WTC11 (cell line): ENCODE results near the gene GPC6.

Source experiments
- CREB1 ChIP-seq: sonication (generic); formaldehyde crosslinking; IDR thresholded peaks from 2 replicates; pipeline ENCODE4 v1.8.0; 2023; ENCODE audit warnings: mild to moderate bottlenecking, missing genetic modification reagents
- JUN ChIP-seq: sonication (generic); formaldehyde crosslinking; IDR thresholded peaks from 2 replicates; pipeline ENCODE4 v1.8.0; 2023; ENCODE audit warnings: mild to moderate bottlenecking, missing genetic modification reagents
- NFATC4 ChIP-seq: fragments of 250-450 bp; sonication (Bioruptor Pico); IDR thresholded peaks from 2 replicates; pipeline ENCODE4 v1.9.0; 2021; ENCODE audit warnings: mild to moderate bottlenecking
- NFYB ChIP-seq: sonication (generic); formaldehyde crosslinking; conservative IDR thresholded peaks from 2 replicates; pipeline ENCODE4 v1.8.0; 2022; ENCODE audit warnings: low read depth, missing genetic modification reagents
- NR2C2 ChIP-seq: sonication (generic); formaldehyde crosslinking; IDR thresholded peaks from 2 replicates; pipeline ENCODE4 v1.8.0; 2022; ENCODE audit warnings: mild to moderate bottlenecking, missing genetic modification reagents
- ZNF138 ChIP-seq: sonication (generic); formaldehyde crosslinking; conservative IDR thresholded peaks from 2 replicates; pipeline ENCODE4 v1.8.1; 2022; ENCODE audit warnings: mild to moderate bottlenecking, moderate library complexity, missing genetic modification reagents
- TF ChIP-seq, protein P1 (sequence below): fragments of 200-600 bp; IDR thresholded peaks from 2 replicates; pipeline ENCODE4 v1.8.0; 2022; ENCODE audit warnings: antibody characterized with exemption
- TF ChIP-seq, protein P2 (sequence below): sonication (generic); formaldehyde crosslinking; IDR thresholded peaks from 2 replicates; pipeline ENCODE4 v1.8.1; 2023; ENCODE audit warnings: mild to moderate bottlenecking, missing genetic modification reagents
- TF ChIP-seq, protein P3 (sequence below): sonication (generic); formaldehyde crosslinking; IDR thresholded peaks from 2 replicates; pipeline ENCODE4 v1.8.1; 2022; ENCODE audit warnings: mild to moderate bottlenecking, missing genetic modification reagents, moderate library complexity, borderline replicate concordance
- TF ChIP-seq, protein P4 (sequence below): sonication (generic); formaldehyde crosslinking; IDR thresholded peaks from 2 replicates; pipeline ENCODE4 v1.8.1; 2023; ENCODE audit warnings: mild to moderate bottlenecking, missing genetic modification reagents, moderate library complexity
- TF ChIP-seq, protein P5 (sequence below): sonication (generic); formaldehyde crosslinking; IDR thresholded peaks from 2 replicates; pipeline ENCODE4 v1.8.1; 2023; ENCODE audit warnings: mild to moderate bottlenecking, missing genetic modification reagents, moderate library complexity
- TF ChIP-seq, protein P6 (sequence below): sonication (generic); formaldehyde crosslinking; IDR thresholded peaks from 2 replicates; pipeline ENCODE4 v1.8.0; 2022; ENCODE audit warnings: mild to moderate bottlenecking, missing genetic modification reagents

DNA sequence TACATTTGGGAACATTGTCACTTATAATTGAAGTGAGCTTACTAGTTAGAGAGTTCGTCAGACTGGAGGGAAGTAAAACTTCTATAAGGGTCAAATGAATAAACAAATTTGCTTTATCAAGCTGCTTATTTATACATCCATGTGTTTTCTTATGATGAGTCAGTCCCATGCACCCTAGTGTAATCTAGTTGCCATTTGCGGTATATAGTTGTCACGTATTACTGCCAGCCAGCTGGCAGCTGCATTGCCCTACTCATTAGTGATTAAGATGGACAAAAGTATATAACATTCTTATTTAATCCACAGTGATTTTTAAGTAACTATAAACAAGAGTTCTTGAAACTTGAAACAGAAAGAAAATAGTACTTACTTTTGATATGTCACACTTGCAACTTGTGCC, 182.4 kb downstream of the GPC6 start:
- TF ChIP-seq, protein P1, sequence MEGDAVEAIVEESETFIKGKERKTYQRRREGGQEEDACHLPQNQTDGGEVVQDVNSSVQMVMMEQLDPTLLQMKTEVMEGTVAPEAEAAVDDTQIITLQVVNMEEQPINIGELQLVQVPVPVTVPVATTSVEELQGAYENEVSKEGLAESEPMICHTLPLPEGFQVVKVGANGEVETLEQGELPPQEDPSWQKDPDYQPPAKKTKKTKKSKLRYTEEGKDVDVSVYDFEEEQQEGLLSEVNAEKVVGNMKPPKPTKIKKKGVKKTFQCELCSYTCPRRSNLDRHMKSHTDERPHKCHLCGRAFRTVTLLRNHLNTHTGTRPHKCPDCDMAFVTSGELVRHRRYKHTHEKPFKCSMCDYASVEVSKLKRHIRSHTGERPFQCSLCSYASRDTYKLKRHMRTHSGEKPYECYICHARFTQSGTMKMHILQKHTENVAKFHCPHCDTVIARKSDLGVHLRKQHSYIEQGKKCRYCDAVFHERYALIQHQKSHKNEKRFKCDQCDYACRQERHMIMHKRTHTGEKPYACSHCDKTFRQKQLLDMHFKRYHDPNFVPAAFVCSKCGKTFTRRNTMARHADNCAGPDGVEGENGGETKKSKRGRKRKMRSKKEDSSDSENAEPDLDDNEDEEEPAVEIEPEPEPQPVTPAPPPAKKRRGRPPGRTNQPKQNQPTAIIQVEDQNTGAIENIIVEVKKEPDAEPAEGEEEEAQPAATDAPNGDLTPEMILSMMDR = no peak
- TF ChIP-seq, protein P2, sequence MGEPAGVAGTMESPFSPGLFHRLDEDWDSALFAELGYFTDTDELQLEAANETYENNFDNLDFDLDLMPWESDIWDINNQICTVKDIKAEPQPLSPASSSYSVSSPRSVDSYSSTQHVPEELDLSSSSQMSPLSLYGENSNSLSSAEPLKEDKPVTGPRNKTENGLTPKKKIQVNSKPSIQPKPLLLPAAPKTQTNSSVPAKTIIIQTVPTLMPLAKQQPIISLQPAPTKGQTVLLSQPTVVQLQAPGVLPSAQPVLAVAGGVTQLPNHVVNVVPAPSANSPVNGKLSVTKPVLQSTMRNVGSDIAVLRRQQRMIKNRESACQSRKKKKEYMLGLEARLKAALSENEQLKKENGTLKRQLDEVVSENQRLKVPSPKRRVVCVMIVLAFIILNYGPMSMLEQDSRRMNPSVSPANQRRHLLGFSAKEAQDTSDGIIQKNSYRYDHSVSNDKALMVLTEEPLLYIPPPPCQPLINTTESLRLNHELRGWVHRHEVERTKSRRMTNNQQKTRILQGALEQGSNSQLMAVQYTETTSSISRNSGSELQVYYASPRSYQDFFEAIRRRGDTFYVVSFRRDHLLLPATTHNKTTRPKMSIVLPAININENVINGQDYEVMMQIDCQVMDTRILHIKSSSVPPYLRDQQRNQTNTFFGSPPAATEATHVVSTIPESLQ (CRISPR knock-in tag) = no peak
- no peak for TF ChIP-seq NR2C2 (CRISPR knock-in tag)
- TF ChIP-seq, protein P3, sequence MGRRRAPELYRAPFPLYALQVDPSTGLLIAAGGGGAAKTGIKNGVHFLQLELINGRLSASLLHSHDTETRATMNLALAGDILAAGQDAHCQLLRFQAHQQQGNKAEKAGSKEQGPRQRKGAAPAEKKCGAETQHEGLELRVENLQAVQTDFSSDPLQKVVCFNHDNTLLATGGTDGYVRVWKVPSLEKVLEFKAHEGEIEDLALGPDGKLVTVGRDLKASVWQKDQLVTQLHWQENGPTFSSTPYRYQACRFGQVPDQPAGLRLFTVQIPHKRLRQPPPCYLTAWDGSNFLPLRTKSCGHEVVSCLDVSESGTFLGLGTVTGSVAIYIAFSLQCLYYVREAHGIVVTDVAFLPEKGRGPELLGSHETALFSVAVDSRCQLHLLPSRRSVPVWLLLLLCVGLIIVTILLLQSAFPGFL (CRISPR knock-in tag) = no peak
- TF ChIP-seq ZNF138 (CRISPR knock-in tag) = no peak
- no peak for TF ChIP-seq NFYB (CRISPR knock-in tag)
- TF ChIP-seq, protein P4, sequence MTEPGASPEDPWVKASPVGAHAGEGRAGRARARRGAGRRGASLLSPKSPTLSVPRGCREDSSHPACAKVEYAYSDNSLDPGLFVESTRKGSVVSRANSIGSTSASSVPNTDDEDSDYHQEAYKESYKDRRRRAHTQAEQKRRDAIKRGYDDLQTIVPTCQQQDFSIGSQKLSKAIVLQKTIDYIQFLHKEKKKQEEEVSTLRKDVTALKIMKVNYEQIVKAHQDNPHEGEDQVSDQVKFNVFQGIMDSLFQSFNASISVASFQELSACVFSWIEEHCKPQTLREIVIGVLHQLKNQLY = no peak
- TF ChIP-seq, protein P5, sequence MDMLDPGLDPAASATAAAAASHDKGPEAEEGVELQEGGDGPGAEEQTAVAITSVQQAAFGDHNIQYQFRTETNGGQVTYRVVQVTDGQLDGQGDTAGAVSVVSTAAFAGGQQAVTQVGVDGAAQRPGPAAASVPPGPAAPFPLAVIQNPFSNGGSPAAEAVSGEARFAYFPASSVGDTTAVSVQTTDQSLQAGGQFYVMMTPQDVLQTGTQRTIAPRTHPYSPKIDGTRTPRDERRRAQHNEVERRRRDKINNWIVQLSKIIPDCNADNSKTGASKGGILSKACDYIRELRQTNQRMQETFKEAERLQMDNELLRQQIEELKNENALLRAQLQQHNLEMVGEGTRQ = no peak
- no peak for TF ChIP-seq JUN (CRISPR knock-in tag)
- TF ChIP-seq, protein P6, sequence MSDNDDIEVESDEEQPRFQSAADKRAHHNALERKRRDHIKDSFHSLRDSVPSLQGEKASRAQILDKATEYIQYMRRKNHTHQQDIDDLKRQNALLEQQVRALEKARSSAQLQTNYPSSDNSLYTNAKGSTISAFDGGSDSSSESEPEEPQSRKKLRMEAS = no peak
- no peak for TF ChIP-seq NFATC4 (CRISPR knock-in tag)
- no peak for TF ChIP-seq CREB1 (CRISPR knock-in tag)
